Inflammatory macrophage treated with lipopolysaccharide for 4 hours (primary cell): ENCODE measurements around the gene KCNA2.
A peak's percentile ranks its signal among the peaks of the same experiment; 100 is the strongest.

Experiments used
- DNase-seq: peaks from one replicate; pipeline ENCODE4 v3.0.0-alpha.2; 2020

KCNA2 gene

DNA sequence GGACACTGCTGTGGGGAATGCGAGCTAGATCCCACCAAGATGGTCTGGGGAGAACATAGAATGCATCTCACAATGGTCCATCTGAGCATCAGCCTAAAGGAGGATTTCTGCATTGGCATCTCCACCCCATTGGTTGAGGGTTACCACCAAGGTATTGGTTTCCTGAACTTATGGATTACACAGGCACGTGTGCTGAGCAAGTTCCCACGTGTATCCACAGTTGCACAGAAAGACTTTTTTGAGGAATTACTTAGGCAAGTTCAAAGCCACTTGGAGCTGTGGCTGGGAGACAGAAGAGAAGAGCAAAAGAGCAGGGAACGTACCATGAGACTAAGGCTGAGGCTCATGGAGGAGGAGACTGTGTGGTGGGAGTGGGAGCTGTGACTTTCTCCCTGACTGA is 43.1 kb downstream of the KCNA2 start:
- DNase-seq: no peak

DNA sequence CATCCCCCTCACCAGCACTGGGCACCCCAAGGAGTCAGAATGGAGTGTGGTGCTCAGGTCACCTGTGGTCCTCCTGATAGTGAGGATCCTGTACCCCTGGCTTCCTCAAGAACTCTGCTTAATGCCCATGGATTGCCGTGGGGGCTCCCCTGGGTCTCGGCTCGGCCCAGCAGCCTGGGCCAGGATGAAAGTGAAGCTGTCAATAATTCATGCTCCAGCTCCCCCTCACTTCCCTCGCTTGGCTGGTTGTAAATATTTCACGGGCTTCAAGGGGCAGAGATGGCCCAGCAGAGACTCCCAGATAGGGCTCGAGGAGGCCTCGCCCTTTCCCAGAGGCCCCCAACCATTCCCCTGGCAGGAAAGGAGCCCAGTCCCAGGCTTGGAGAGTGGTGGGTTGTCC is 44.6 kb downstream of the KCNA2 start:
- no peak for DNase-seq

- DNase-seq: no peak
Observed at GRCh38 chr1:110559157-110559556, 47.0 kb downstream of the KCNA2 start.

- DNase-seq: no peak
Observed at GRCh38 chr1:110557481-110557880, 48.7 kb downstream of the KCNA2 start.

GRCh38 chr1:110556471-110556807 is 49.7 kb downstream of the KCNA2 start:
- no peak for DNase-seq

DNA sequence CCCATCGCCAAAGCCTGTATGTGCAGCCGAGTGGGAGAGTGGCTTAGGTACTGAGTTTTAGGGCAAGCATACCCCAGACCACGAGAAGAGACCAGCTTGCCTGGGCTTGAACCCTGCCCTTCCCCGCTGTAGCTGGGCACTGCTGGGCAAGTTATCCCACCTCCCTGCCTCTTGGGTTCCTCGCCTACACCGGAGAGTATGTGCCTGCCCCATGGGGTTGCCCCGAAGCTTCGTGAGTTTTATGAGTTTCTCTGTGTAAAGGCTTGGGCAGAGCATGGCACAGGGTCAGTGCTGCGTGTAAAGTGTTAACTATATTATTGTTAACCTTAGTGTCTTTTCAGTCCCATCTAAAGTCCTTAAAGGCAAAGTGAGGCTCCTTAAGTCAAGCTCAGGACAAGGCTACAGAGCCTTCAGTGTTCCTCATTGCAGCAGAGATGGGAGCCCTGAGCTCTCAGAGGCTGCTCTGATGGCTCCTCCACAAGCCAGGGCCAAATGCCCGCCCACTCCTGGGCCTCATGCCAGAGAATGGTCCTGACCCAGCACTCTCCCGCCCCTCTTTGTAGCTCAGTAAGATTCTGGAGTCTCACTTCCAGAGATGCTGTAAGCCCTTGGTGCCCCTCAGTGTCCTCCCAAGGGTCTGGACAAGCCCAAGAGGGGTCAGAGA is 50.2 kb downstream of the KCNA2 start:
- DNase-seq: no peak

- peak; percentile 27 for DNase-seq
Observed at GRCh38 chr1:110554871-110555801, 51.0 kb downstream of the KCNA2 start.

- DNase-seq: no peak
Observed at GRCh38 chr1:110551278-110551809, 54.8 kb downstream of the KCNA2 start.

- DNase-seq: no peak
Observed at GRCh38 chr1:110549831-110550230, 56.3 kb downstream of the KCNA2 start.

- no peak for DNase-seq
Observed at GRCh38 chr1:110548381-110548780, 57.8 kb downstream of the KCNA2 start.

GRCh38 chr1:110547017-110547416 is 59.1 kb downstream of the KCNA2 start:
- DNase-seq: no peak

- DNase-seq: no peak
Observed at GRCh38 chr1:110545492-110545891, 60.7 kb downstream of the KCNA2 start.

DNA sequence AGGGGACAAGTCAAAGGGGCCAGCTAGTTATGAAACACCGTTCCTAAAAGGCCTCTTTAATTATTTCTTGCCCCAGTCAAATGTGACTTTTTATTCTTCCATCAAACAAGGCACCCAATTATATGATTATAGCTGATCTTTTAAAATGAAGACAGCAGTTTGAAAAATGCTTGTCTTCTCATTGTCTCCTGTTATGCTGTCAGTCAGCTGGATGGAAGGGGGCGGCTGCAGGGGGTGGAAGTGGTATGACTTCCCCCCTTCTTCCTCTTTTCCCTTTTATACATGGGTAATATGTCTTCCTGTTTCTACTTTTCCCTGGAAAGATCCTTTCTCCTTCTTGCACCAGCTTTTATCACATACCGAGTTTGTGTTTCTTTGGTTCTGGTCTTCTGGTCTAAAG is 61.4 kb downstream of the KCNA2 start:
- DNase-seq: peak; percentile 14
